Cerebellar cortex (tissue), 1 donor: ENCODE data around the gene ZC3H8.
A peak's percentile ranks its signal among the peaks of the same experiment; 100 is the strongest.
"Not testable (repeated sequence)": the region's sequence is repeated elsewhere in the genome, so short reads cannot be mapped to it uniquely, and the experiment has no call there.

Source experiments
- DNase-seq: peaks from one replicate; pipeline ENCODE4 v3.0.0-alpha.2; 2015; ENCODE audit warnings: low spot score

ZC3H8 gene

DNA sequence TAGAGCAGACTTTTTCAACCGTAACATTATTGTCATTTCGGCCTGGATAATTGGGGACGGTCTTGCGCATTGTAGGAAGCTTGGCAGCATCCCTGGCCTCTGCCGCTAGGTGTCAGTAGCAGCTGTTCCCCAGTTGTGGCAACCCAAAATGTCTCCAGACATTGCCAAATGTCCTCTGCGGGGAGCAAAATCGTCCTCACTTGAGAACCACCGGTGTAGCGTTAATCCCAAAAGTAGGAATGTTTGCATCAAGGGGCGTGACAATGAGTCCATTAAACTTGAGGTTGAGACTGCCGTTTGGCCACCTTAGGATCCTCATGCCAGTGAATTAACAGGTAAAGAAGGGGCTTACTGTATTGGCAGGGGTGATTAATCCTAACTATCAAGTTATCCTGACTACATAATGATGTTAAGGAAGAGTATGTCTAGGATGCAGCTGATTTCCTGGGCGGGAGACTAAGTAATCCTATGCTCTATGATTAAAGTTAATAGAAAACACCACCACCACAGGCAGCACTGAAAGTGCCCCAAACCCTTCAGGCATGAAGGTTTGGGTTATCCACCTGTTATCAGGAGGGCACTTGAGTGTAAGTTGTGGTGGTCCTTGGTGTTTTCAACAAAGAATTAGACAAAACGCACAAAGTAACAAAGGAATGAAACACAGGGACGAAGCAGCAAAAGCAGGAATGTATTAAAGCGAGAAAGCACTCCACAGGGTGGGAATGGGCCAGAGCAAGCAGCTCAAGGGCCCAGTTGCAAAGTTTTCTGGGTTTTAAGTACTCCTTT, 4.9 kb upstream of the ZC3H8 start:
- peak; percentile 80 for DNase-seq

DNA sequence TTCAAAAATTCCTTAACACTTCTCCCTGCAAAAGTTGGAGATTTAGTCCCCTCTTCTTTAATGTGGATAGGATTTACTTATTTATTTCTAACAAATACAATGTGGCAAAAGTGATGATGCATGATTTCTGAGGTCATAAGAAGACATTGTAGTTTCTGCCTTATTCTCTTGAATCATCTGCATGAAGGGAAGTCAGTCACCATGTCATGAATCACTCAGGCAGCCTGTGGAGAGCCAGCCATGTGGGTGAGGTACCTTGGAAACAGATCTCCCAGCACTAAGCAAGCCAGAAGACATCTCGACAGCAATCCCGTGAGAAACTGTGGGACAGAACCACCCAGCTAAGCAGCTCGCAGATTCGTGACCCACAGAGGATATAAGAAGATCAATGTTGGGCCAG, 2.7 kb upstream of the ZC3H8 start:
- no peak for DNase-seq

DNA sequence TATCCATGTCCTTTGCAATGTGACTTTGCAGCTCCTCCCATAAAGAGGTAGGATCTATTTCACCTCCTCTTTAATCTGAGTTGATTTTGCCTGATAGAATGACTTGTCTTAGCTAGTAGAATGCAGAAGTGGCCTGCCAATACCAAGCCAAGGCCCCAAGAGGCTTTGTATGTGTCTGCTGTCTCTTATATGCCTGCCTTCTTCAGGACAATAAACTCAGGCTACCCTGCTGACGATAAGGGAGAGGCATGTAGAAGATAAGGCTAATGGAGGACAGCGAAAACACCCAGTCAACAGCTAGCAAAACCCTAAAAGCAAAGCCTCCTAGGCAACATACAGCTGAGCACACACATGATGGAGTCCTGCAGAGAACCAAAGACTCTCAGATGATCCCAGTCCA, 1.8 kb upstream of the ZC3H8 start:
- no peak for DNase-seq

DNA sequence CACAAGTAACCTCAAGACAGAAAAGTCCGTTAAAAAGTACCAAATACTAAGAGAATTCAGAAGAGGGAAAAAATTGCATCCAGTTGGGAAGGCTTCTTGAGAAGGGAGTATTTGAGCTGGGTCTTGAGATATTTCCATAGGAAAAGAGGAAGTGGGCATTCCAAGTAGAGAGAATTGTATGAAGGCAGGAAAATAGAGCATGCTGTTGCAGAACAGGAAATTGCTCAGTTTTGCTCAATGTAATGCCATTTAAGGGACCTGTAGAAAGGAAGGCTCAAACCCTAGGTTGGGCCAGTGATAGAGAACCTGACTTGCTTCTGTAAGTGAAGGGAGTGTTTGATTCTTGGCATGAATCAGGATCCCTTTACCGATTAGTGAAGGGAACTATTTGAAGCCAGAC, 1.0 kb upstream of the ZC3H8 start:
- DNase-seq, result no peak

DNA sequence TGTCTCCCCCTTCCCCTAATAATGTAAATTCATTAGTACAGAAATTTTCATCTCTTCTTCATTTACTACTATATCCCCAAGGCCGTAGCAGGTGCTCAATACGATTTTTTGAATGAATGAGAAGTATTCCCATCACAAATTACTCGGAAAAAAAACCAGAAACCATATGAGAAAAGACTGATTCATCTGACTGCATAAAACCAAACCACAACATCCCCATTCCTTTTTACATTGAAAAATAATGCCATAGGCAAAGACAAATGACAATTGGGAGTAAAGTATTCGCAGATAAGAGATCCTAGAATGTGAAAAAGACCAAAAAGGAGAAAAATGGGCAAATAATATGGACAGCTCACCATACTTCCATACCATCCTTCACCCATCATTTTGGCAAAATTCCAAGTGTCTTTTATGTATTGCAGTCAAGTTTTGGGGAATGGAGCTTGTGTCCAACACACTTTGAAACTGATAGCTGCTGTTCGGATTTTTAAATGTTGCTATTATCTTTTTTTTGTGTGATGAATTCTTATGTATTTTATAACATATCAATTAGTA, 1.5 kb downstream of the ZC3H8 start:
- DNase-seq, result no peak

DNA sequence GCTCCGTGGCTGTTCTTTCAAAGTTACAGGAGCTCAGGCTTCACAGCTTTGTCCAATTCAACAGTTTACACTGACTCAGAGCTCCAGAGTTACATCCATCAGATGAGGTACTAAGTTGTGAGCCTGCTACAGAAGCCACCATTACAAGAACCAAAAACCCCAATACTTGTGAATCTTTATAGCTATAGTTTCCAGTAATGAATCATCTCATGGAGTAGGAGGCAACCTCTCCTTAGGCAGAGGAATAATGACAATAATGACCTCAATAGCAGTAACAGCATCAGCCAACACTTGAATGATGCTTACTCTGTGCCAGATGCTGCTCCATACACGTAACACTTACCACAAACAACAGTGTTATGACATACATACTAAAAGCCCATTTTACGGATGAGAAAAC, 3.6 kb downstream of the ZC3H8 start:
- no peak for DNase-seq

DNA sequence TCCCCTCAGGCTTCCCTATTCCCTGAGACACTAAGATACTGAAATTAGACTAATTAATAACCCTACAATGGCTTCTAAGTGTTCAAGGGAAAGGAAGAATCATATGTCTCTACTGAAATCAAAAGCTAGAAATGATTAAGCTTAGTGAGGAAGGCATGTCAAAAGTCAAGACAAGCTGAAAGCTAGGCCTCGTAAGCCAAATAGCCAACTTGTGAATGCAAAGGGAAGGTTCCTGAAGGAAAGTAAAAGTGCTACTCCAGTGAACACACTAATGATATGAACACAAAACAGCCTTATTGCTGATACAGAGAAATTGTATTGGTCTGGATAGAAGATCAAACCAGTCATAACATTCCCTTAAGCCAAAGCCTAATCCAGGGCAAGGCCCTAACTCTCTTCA, 10.0 kb downstream of the ZC3H8 start:
- DNase-seq, result no peak

DNA sequence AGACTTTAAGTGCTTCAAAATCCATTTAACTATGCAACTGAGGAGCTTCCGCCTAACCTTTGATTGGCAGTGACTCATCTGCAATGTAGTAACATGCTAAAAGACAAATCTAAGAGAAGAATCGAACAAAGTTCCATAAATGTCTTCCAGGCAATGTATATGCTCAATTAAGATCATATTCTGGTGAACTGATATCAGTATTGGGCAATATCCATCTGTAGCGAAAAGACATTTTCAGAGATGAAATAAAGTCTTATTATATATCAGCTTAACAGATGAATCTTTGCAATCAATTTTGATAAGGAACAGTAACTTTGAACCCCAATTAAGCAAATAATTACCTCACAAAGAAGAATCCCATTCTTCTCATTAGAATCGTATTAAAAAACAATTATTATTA, 11.6 kb downstream of the ZC3H8 start:
- no peak for DNase-seq

DNA sequence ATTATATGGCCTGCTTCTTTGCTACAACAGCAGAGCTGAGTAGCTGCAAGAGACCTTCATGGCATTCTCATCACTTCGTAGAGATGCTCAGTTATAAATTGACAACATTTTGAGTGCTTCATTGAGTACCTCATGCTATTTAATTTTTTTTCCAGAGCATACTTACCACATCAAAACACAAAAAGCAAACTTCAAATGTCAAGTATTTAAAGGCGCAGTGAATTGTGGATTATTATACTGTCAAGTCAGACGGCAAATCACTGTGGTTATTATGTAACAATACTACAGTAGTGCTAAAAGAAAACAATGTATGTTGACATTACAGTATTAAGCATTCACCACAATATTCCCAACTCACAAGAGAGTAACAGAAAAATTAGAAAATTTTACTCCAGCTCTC, 12.5 kb downstream of the ZC3H8 start:
- DNase-seq, result no peak

DNA sequence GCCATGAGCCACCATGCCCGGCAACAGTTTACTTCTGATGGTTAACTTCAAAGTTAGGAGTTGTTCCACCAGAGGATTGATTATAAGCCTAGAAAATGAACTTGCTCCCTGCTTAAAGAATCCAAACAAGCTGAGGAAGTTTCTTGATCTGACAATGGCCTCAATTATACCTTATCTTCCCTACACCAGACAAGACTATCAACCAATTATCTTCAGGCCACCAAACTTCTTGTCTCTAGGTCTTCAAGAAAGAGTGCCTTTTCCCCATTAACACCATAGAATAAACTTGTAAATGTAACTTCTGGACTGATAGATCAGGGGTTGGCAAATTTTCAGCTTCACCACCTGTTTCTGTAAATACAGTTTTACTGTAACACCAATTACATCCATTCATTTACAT, 15.0 kb downstream of the ZC3H8 start:
- DNase-seq, result no peak

DNA sequence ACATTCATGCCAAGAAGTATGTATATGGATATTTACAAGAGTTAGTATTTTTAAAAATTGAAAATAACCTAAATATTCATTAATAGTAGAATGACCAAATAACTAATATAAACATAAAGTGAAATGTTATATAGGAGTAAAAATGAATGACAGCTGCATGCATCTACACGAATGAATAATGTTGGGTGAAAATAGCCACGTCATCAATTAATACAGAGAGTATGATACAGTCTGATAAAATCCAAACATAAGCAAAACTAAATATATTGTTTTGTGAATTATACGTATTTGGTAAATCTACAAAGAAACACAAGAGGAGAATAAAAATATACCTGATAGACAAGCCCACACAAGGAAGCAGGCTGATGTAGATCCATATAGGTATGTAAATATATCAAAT, 24.5 kb downstream of the ZC3H8 start:
- no peak for DNase-seq

DNA sequence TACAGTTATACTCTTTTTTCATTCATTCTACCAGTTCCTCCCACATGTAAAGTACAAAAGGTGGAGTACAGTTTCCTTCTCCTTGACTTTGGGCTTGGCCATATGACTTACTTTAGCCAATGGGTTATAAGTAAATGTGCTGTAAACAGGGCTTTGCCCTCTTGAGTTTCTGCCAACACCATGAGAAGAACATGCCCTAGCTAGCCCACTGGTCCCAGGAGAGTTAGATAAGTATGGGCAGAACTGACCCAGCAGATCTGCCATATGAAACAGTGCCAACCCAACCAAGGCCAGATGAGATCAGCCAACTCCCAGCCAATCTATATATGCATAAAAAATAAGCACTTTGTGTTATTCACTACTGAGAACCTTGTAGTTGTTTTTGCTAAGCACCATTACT, 25.5 kb downstream of the ZC3H8 start:
- DNase-seq, result no peak

DNA sequence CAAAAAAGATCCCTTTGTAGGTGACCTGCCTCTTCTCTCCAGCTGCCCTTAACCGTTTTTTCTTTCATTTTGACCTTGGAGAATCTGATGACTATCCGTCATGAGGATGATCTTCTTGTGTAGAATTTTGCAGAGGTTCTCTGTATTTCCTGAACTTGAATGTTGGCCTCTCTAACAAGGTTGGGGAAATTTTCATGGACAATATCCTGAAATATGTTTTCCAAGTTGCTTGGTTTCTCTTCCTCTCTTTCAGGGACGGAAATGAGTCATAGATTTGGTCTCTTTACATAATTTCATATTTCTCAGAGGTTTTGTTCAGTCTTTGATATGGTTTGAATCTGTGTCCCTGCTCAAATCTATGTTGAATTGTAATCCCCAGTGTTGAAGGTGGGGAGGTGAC, 34.0 kb downstream of the ZC3H8 start:
- no peak for DNase-seq

DNA sequence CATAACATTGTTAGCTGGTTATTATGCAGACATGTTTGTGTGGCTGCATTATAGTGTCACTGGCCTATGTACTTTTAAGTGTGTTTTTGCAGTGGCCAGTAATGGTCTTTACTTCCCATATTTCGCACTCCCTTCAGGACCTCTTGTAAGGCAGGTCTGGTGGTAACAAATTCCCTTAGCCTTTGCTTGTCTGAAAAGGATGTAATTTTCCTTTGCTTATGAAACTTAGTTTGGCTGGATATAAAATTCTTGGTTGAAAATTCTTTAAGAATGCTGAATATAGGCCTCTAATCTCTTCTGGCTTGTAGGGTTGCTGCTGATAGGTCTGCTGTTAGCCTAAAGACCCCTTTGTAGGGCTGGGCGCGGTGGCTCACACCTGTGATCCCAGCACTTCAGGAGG, 34.7 kb downstream of the ZC3H8 start:
- no peak for DNase-seq

DNA sequence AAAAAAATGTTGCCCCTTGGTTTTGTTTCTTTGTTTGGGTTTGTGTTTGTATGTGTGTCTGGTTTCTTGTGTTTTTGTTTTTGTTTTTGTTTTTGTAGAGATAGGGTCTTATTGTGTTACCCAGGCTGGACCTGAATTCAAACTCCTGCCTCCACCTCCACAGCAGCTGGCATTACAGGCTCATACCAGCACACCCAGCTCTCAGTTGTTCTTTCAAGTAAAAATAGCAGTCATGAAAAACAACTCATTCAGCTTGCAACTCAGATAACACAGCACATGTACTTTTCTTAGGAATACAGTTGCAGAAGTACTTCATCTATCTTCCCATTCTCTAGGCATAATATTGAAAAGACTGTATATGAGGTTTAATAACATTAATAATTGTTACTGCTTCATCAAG, 37.0 kb downstream of the ZC3H8 start:
- no peak for DNase-seq

DNA sequence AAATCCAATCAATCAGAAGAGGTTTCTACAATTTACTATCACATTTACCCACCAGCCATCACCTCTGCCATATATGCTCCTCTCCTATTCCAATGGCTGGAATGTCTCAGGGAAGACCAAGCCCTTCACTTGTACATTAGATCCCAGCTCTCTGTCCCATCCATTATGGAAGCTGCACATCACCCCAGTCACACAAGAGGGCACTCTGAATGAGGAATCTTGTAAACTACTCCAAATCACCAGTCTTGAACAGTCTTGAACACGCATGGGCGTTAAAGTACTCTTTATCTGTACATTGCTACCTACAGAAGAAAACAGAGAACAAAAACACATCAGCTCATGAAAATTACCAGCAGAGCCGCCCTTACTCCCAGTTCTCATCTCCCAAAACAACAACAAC, 38.7 kb downstream of the ZC3H8 start:
- peak; percentile 42 for DNase-seq

DNA sequence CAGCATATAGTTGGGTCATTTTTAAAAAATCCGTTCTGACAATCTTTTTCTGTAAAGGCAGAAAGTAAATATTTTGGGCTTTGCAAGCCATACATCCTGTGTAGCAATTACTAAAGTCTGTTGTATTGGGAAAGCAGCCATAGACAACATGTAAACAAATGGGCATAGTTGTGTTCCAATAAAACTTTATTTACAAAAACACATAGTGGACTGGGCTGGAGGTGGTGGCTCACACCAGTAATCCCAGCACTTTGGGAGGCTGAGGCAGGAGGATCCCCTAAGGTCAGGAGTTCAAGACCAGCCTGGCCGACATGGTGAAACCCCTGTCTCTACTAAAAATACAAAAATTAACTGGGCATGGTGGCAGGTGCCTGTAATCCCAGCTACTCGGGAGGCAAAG, 46.9 kb downstream of the ZC3H8 start:
- not testable (repeated sequence) for DNase-seq

DNA sequence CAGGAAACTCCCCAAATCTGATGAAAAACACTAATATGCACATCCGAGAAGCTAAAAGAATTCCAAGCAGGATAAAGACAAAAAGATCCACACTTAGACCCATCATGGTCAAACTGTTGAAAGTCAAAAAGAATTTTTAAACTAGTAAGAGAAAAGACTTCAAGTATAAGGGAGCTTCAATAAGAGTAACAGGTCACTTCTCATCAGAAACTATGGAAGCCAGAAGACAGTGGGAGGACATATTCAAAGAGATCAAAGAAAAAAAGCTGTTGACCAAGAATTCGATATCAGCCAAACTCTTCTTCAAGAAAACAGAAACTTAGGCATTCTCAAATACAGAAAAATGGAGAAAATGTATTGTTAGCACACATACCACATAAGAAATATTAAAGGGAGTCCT, 50.4 kb downstream of the ZC3H8 start:
- peak; percentile 14 for DNase-seq

DNA sequence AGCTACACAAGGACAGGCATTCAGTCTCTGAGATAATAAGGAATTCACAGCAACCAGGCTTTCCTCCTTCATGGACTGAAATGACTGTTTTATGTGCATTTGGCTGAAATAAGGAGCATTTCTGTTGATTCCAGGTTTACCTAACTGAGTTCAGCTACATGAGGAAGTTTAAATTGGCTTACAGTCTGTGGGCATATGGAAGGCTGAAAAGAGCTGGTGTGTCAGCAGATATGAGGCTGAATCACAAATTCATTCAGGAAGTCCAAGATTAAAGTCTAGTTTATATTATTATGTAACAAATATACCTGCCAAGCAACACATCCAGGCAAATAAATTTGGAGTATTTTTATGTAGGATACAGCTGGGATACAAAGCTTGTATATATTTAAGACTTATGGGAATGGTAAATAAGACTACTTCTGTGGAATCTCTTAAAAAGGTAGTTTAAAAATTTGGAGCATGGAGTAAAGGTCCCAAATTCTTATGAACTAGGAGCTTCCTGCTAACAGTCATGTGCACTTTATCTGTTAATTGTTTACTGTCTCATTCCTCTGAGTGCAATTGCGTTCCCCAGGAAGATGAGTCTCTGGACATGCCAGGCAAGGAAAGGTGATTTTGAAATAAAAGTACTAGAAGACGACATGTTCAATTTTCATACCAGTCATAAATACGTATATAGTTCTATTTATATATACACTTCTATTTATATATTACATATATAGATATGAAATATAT, 53.0 kb downstream of the ZC3H8 start:
- DNase-seq, result peak; percentile 9

DNA sequence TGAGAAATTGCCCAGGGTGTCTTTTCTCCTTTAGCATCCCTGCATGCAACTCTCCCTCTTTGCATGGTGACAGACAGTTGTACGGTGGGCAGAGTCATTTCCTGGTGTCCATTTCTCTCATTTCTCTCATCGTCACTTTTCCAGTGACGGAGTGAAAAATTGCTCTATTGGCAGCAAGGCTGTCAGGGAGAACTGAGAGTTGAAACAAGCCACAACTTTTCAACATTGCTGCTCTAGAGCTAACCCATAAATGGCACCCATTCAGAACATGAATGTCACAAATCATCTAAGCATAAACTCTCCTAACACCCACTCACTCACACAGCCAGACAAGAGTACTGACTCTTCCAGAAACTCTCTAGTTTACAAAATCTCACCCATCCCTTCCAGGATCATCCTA, 55.7 kb downstream of the ZC3H8 start:
- DNase-seq, result no peak

DNA sequence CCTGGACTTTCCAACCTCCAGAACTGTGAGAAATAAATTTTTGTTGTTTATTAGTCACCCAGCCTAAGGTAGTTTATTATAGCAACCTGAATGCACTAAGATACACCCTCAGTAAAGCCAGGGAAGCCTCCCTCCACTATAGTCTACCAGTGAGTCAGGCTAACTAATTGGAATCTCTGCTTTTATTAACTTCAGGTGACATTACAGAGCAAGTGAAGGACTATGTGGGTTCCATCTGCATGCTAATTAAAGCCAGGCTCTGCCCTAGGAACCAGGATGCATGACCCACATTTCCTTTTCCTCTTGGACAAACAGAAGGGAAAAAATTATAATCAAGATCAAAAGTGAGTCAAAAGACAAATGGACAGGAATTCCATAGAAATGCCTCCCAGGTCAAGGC, 56.1 kb downstream of the ZC3H8 start:
- DNase-seq, result peak; percentile 1

DNA sequence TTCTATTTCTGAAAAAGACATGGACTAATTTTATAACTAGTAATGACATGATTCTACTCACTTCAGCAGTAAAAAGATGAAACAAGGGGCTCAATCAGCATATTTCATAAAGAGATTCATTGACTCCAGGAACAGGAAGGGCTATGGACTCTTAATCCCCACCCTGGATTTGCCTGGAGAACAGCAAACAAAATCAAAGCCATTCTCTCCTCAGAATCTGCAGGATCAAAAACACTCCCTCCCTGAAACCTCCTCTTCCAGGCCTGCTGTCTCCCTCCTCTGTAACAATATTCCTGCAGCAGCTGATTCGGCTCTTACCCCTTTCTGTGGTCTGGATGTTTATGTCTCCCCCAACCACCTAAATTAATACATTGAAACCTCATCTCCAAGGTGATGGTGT, 57.0 kb downstream of the ZC3H8 start:
- DNase-seq, result no peak

DNA sequence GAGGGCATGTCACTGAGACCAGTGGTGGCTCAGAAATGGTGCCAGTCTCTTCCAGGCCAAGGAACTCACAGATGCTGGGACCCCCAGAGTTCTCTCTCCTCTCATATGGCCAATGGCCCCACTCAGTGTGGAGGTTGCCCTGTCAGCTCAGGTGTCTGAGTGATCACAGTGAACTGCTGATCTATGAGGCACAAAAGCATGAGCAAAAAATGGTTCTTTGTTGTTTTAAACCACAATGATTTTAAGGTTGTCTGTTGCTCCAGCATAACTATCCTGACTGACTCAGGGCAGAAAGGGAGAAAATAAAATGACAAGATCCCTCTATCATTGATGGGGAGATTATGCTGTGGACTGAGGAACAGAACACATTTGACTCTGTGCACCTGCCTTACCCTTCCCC, 58.9 kb downstream of the ZC3H8 start:
- no peak for DNase-seq
